Colonic mucosa (tissue), 4 donors: ENCODE results near the gene EML5. TPM values are rescaled to one million over a fixed set of nuclear protein-coding genes. Genes with fewer than 3 reads are reported as not detected.

Experiments used
- DNase-seq: peaks from one replicate; pipeline ENCODE4 v3.0.0-alpha.2; 2020
- H3K27ac ChIP-seq: fragments of 200-600 bp; one replicate; pipeline ENCODE4 v1.8.0; 2021
- H3K27me3 ChIP-seq: fragments of 200-600 bp; one replicate; pipeline ENCODE4 v1.8.0; 2021
- H3K36me3 ChIP-seq: fragments of 200-600 bp; one replicate; pipeline ENCODE4 v1.8.0; 2021
- H3K4me1 ChIP-seq: fragments of 200-600 bp; one replicate; pipeline ENCODE4 v1.8.0; 2021; ENCODE audit warnings: mild to moderate bottlenecking
- H3K4me3 ChIP-seq: fragments of 200-600 bp; one replicate; pipeline ENCODE4 v1.8.0; 2021
- H3K9ac ChIP-seq, 2 donors: one replicate each; pipeline ENCODE4 v1.7.0; 2013; ENCODE audit warnings: control low read depth in 2 of 2, low read depth in 2 of 2, low read length in 2 of 2
- H3K9me3 ChIP-seq: fragments of 200-600 bp; one replicate; pipeline ENCODE4 v1.8.0; 2021
- CTCF ChIP-seq: fragments of 200-600 bp; IDR thresholded peaks from one replicate; pipeline ENCODE4 v1.8.0; 2022; ENCODE audit warnings: antibody characterized with exemption, mild to moderate bottlenecking
- intact Hi-C: fragments of 100-400 bp; cut with DNase I; formaldehyde crosslinking; loops from one replicate; pipeline ENCODE4 v1.14.1; 2022
- total RNA-seq, 2 donors: library from RNA; stranded (reverse); fragmentation: NEBNext Ultra II Directional in 1 of 2; extraction: Animal tissue kit (Norgen Biotek cat#: 25700) in 1 of 2; gene quantifications; one replicate each; pipeline ENCODE4 v1.2.1, GENCODE V29; 2021
- donor health status: healthy.
- donor health status: DM: no; HTN: no; CAD: no.
- donor health status: DM: no; HTN: no; CAD: no.

Gene EML5
- 1 to 10 TPM in 1 of 2 donors, under 1 TPM in 1; 0.93 to 1.2 TPM for total RNA-seq

DNA sequence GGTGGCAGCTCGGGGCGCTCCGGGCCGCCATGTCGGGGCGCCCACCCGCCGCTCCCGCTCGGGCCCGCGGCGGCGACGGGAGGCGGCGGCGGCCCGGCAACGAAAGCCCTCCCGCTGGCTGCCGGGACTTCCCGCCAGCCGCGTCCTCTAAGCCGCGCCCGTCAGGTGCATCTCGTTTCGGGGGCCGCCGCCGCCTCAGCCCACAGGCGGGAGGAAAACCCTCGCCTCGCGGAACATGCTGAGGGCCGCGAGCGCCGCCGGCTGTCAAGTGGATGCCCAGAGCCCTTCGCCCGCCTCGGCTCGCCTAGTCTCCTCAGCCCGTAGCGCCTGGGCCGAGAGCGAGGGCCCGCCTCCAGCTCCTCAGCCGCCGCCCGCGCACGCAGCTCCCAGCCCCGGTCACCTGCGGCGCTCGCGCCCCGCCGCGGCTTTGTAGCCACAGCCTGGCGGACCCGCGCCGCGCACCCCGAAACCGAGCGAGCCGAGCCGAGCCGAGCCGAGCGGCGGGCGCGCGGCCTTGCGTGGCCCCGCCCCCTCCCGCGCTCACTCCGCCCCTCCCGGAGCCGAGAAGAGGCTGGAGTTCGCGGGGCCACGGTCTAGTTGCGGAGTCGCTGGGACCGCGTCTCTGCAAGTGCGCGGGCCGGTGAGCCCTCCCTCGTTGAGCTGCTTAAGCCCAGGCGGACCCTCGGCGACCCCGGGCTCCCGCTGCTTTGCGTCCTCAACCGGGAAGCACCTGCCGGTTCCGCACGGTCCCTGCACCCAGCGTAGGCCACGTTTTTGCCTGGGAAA, at the start of gene EML5:
TSS of gene EML5 (minus strand) at position 481 of the 786 bp plus-strand sequence. CDS start at position 31, 450 bp downstream.
- Histone ChIP-seq H3K27me3 (no peaks in the 10 kb centered on the region), H3K4me3 (peak within 1 kb of the TSS; percentile 58), H3K9me3 (no peaks in the 10 kb centered on the region), H3K9ac (peak within 1 kb of the TSS; percentile 66 to 72), H3K27ac (peak within 1 kb of the TSS; percentile 60), H3K4me1 (peaks cover 4% of the 10 kb centered on the region), H3K36me3 (no peaks in the 10 kb centered on the region)
- intact Hi-C loops = no loop called here
- peak; percentile 24 for TF ChIP-seq CTCF
- peak; percentile 84 for DNase-seq

DNA sequence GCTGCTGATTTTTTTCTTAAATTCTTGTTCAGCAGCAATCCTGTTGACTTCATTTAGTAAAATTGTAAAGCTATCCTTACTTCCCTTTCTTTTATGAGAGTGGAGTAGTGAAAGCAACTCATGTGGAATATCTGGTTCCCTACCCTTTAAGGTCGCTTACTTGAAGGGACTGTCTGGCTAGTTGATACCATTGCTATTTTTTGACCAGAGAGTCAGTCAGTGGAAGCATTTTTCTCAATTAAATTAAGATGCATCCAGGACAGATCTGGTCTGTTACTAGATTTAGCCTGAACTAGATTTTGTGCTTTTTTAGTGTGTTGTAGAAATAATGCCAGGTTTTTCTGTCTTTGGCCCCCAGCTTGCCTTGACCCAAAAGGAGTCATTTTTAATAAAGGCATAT, 49.7 kb upstream of the EML5 start:
- no peak overlapping the region for H3K9ac ChIP-seq
- no peak for DNase-seq
- H3K4me3 ChIP-seq = no peak overlapping the region
- H3K9me3 ChIP-seq = no peaks in the 10 kb centered on the region
- intact Hi-C loops = no loop called here
- H3K36me3 ChIP-seq = no peaks in the 10 kb centered on the region
- no peaks in the 10 kb centered on the region for H3K27me3 ChIP-seq
- H3K4me1 ChIP-seq = no peaks in the 10 kb centered on the region
- no peak for TF ChIP-seq CTCF
- H3K27ac ChIP-seq = no peak overlapping the region

GRCh38 chr14:88841741-88842140, 49.0 kb upstream of the EML5 start:
- Histone ChIP-seq H3K36me3 (no peaks in the 10 kb centered on the region), H3K4me3 (no peak overlapping the region), H3K27ac (no peak overlapping the region), H3K4me1 (no peaks in the 10 kb centered on the region), H3K9ac (no peak overlapping the region), H3K27me3 (no peaks in the 10 kb centered on the region), H3K9me3 (no peaks in the 10 kb centered on the region)
- no peak for TF ChIP-seq CTCF
- intact Hi-C loops = no loop called here
- no peak for DNase-seq

- intact Hi-C loops = no loop called here
- Histone ChIP-seq H3K27ac (no peak overlapping the region), H3K4me1 (no peaks in the 10 kb centered on the region), H3K9ac (no peak overlapping the region), H3K4me3 (no peak overlapping the region), H3K36me3 (no peaks in the 10 kb centered on the region), H3K9me3 (no peaks in the 10 kb centered on the region), H3K27me3 (no peaks in the 10 kb centered on the region)
- no peak for TF ChIP-seq CTCF
- DNase-seq = no peak
These were observed 48.2 kb upstream of the EML5 start for GRCh38 chr14:88840926-88841325.

- intact Hi-C loops = no loop called here
These were observed 45.3 kb upstream of the EML5 start for GRCh38 chr14:88838015-88838414.

More at GRCh38 chr14:88838015-88838414, 45.3 kb upstream of the EML5 start:
- TF ChIP-seq CTCF = no peak
- H3K4me1 ChIP-seq = no peaks in the 10 kb centered on the region
- H3K9ac ChIP-seq = no peak overlapping the region
- H3K36me3 ChIP-seq = no peaks in the 10 kb centered on the region
- H3K27me3 ChIP-seq = no peaks in the 10 kb centered on the region
- no peak overlapping the region for H3K4me3 ChIP-seq
- no peak overlapping the region for H3K27ac ChIP-seq
- no peaks in the 10 kb centered on the region for H3K9me3 ChIP-seq
- DNase-seq = no peak
